ENCODE data around the gene MLLT6. TPM values are rescaled to one million over a fixed set of nuclear protein-coding genes. Genes with fewer than 3 reads are reported as not detected.

Gene MLLT6
- total and polyA plus RNA-seq, 10 of the 15 experiments (the other 5 are each of a cell fraction or from before 2014, with no cell fraction given), result 4.8 to 105 (median 36.3) TPM

DNA sequence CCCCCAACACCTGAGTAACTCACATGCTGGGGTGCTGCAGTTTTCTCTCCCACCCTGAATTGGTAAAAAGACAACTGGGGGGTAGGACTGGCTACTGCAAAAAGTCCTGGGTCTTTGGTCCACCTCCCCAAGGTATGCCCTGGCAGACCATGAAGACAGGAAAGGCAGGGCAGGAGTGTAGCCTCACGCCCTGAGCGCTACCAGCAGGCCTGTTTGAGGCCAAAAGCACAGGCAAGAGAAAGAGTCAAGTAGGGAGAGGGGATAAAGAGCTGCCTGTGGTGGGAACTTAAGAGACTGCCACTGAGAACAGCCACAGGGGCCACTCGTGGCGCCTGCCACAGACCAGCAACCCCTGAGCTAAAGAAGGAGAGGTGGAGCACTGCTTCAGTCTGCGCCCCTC lies 61.3 kb downstream of the MLLT6 start:
- intact Hi-C loops (cut with micrococcal nuclease; ENCODE audit: unreplicated experiment) (no loop called here), in situ Hi-C loops (cut with MboI) (no loop called here)
- Histone ChIP-seq H3K4me2 (ENCODE audit: control insufficient read depth, insufficient read depth) (no peak overlapping the region), H2AFZ (ENCODE audit: control insufficient read depth, low read depth, low read length) (no peak overlapping the region), H3K79me2 (ENCODE audit: control insufficient read depth, insufficient read depth, low read length) (no peaks in the 10 kb centered on the region), H3K27me3 (replicated peaks in 1 of 2; ENCODE audit: control insufficient read depth in 2 of 2, insufficient read depth in 2 of 2, low read length in 1 of 2) (no peaks in the 10 kb centered on the region), H4K20me1 (ENCODE audit: control insufficient read depth, insufficient read depth) (no peaks in the 10 kb centered on the region), H3K4me1 (ENCODE audit: control insufficient read depth, insufficient read depth, low read length) (no peaks in the 10 kb centered on the region), H3K9ac (ENCODE audit: control insufficient read depth, insufficient read depth, low read length) (no peak overlapping the region), H3K4me3 (no peak overlapping the region), H3K27ac (ENCODE audit: control insufficient read depth, insufficient read depth) (no peak overlapping the region), H3K36me3 (ENCODE audit: control insufficient read depth in 2 of 2, insufficient read depth in 2 of 2, low read length in 1 of 2) (peaks cover 17 to 42% of the 10 kb centered on the region in 2 experiments), H3K9me3 (replicated peaks; ENCODE audit: control insufficient read depth, insufficient read depth, low read length) (no peaks in the 10 kb centered on the region)
- 84% methylated on average over 5 of the region's 5 CpGs for WGBS (ENCODE audit: insufficient coverage, insufficient replicate concordance, low lambda C conversion rate, missing lambda C conversion rate)
- BruUV-seq (replicated peaks), result no TSS peak
- ChIA-PET SMC1A (ENCODE audit: uncharacterized antibody, unreplicated experiment) (no interaction called here), RAD21 (ENCODE audit: unreplicated experiment) (no interaction called here), POLR2A (no interaction called here), CTCF (no interaction called here)
- no peak for FAIRE-seq
- no peak for ATAC-seq
- no peak for TF ChIP-seq ETV6 (conservative IDR thresholded peaks at IDR 0.05 in 1 of 2, IDR thresholded peaks at IDR 0.05 in 1 of 2; ENCODE audit: borderline replicate concordance in 1 of 2, low read depth in 1 of 2)
- TF ChIP-seq IKZF2 (IDR thresholded peaks at IDR 0.05), result no peak
- TF ChIP-seq MEF2A (IDR thresholded peaks at IDR 0.05; ENCODE audit: insufficient read depth, low read depth, low read length), result no peak
- TF ChIP-seq GABPA (IDR thresholded peaks at IDR 0.05; ENCODE audit: low read depth), result no peak
- DNase-seq (ENCODE audit: low read depth, low spot score), result no peak

DNA sequence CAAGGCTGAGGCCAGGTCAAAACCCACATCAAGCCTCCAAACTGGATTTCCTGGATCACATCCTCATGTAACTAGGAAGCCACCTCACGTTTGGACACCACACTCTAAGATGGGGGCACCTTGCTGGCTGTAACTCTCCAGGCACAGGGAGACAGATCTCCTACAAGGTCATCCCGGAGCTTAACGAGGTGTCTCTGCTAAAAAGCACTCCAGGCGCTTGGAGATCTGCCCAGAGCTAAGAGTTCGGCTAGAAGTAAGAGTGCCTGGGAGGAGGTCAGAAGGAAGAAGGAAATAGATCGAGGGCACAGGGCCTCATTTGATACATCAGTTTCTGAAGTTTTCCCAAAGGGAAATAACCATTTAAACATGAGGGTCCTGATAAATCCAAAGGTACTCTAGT lies 63.3 kb downstream of the MLLT6 start:
- no peak overlapping the region for H3K4me3 ChIP-seq
- in situ Hi-C loops (cut with MboI), result no loop called here
- no peaks in the 10 kb centered on the region for H3K4me1 ChIP-seq (ENCODE audit: control insufficient read depth, insufficient read depth, low read length)
- H3K9ac ChIP-seq (ENCODE audit: control insufficient read depth, insufficient read depth, low read length), result no peak overlapping the region
- no peaks in the 10 kb centered on the region for H3K9me3 ChIP-seq (replicated peaks; ENCODE audit: control insufficient read depth, insufficient read depth, low read length)
- ChIA-PET SMC1A (ENCODE audit: uncharacterized antibody, unreplicated experiment) (no interaction called here), CTCF (no interaction called here), RAD21 (ENCODE audit: unreplicated experiment) (no interaction called here), POLR2A (interaction anchor here (0.9 kb wide), 1 partner anchor 16 kb away, joined by 3 read pairs; the partner anchor contains the start of gene PSMB3)
- intact Hi-C loops (cut with micrococcal nuclease; ENCODE audit: unreplicated experiment), result no loop called here
- H4K20me1 ChIP-seq (ENCODE audit: control insufficient read depth, insufficient read depth), result no peaks in the 10 kb centered on the region
- no peak overlapping the region for H3K4me2 ChIP-seq (ENCODE audit: control insufficient read depth, insufficient read depth)
- H3K79me2 ChIP-seq (ENCODE audit: control insufficient read depth, insufficient read depth, low read length), result no peaks in the 10 kb centered on the region
- no peak for TF ChIP-seq CREM (IDR thresholded peaks at IDR 0.05; ENCODE audit: low read depth)
- no peak for TF ChIP-seq CHD1 (IDR thresholded peaks at IDR 0.05; ENCODE audit: low read depth, low read length)
- TF ChIP-seq JUND (IDR thresholded peaks at IDR 0.05; ENCODE audit: low read depth, low read length), result no peak
- no peak for TF ChIP-seq ETV6 (conservative IDR thresholded peaks at IDR 0.05 in 1 of 2, IDR thresholded peaks at IDR 0.05 in 1 of 2; ENCODE audit: borderline replicate concordance in 1 of 2, low read depth in 1 of 2)
- no peak for TF ChIP-seq ZNF217 (IDR thresholded peaks at IDR 0.05)
- TF ChIP-seq KAT2A (conservative IDR thresholded peaks at IDR 0.05; ENCODE audit: control insufficient read depth, low read depth, low read length), result no peak
- no peak for TF ChIP-seq BCL11A (IDR thresholded peaks at IDR 0.05; ENCODE audit: low read depth, low read length)
- TF ChIP-seq EED (IDR thresholded peaks at IDR 0.05; ENCODE audit: low read depth), result no peak
- H2AFZ ChIP-seq (ENCODE audit: control insufficient read depth, low read depth, low read length), result no peak overlapping the region
- ATAC-seq (no peak), FAIRE-seq (no peak), DNase-seq (ENCODE audit: low read depth, low spot score) (no peak)
- no peaks in the 10 kb centered on the region for H3K27me3 ChIP-seq (replicated peaks in 1 of 2; ENCODE audit: control insufficient read depth in 2 of 2, insufficient read depth in 2 of 2, low read length in 1 of 2)
- 84% methylated on average over 6 of the region's 6 CpGs for WGBS (ENCODE audit: insufficient coverage, insufficient replicate concordance, low lambda C conversion rate, missing lambda C conversion rate)
- peaks cover 15 to 31% of the 10 kb centered on the region in 2 experiments for H3K36me3 ChIP-seq (ENCODE audit: control insufficient read depth in 2 of 2, insufficient read depth in 2 of 2, low read length in 1 of 2)
- H3K27ac ChIP-seq (ENCODE audit: control insufficient read depth, insufficient read depth), result no peak overlapping the region
- no TSS peak for BruUV-seq (replicated peaks)
